Loucy (cell line): ENCODE results near the gene WDR54.

Experiments
- H2AFZ ChIP-seq: fragments of 200-600 bp; sonication (generic); 2 replicates; pipeline ENCODE4 v1.6.0; 2016; ENCODE audit warnings: antibody characterized with exemption, mild to moderate bottlenecking, low read length, moderate library complexity
- H3F3A ChIP-seq: fragments of 200-600 bp; 2 replicates; pipeline ENCODE4 v1.6.0; 2016; ENCODE audit warnings: antibody characterized with exemption, low read depth, mild to moderate bottlenecking
- H3K27me3 ChIP-seq: fragments of 200-600 bp; sonication (generic); 2 replicates; pipeline ENCODE4 v1.6.1; 2014; ENCODE audit warnings: low read length, mild to moderate bottlenecking; ENCODE audit not compliant: insufficient read depth, poor library complexity, severe bottlenecking
- H3K36me3 ChIP-seq: fragments of 200-600 bp; sonication (generic); 2 replicates; pipeline ENCODE4 v1.6.1; 2016; ENCODE audit warnings: low read length; ENCODE audit not compliant: insufficient read depth
- H3K4me1 ChIP-seq: fragments of 200-600 bp; sonication (generic); 2 replicates; pipeline ENCODE4 v1.5.1; 2014; ENCODE audit warnings: low read length, mild to moderate bottlenecking; ENCODE audit not compliant: insufficient read depth, poor library complexity, severe bottlenecking
- H3K4me2 ChIP-seq: fragments of 200-600 bp; sonication (generic); 2 replicates; pipeline ENCODE4 v1.6.0; 2014; ENCODE audit warnings: antibody characterized with exemption, low read length, low read depth, mild to moderate bottlenecking; ENCODE audit not compliant: poor library complexity, severe bottlenecking
- H3K4me3 ChIP-seq: fragments of 200-600 bp; sonication (generic); 2 replicates; pipeline ENCODE4 v1.5.1; 2014; ENCODE audit warnings: low read length, mild to moderate bottlenecking, mixed read lengths; ENCODE audit not compliant: poor library complexity, severe bottlenecking
- H3K79me2 ChIP-seq: fragments of 200-600 bp; sonication (generic); 2 replicates; pipeline ENCODE4 v1.6.1; 2014; ENCODE audit warnings: low read length; ENCODE audit not compliant: insufficient read depth
- H3K9ac ChIP-seq: fragments of 200-600 bp; sonication (generic); 2 replicates; pipeline ENCODE4 v1.6.0; 2014; ENCODE audit warnings: mild to moderate bottlenecking, low read depth, low read length, moderate library complexity; ENCODE audit not compliant: poor library complexity, severe bottlenecking
- H3K9me2 ChIP-seq: fragments of 200-600 bp; sonication (generic); replicated peaks from 2 replicates; pipeline ENCODE4 v1.6.1; 2016; ENCODE audit warnings: low read depth, low read length, mixed read lengths
- H3K9me3 ChIP-seq: fragments of 200-600 bp; sonication (generic); 2 replicates; pipeline ENCODE4 v1.6.1; 2014; ENCODE audit warnings: mild to moderate bottlenecking, antibody characterized with exemption, low read length, low read depth; ENCODE audit not compliant: insufficient read depth
- H4K20me1 ChIP-seq: fragments of 200-600 bp; sonication (generic); 2 replicates; pipeline ENCODE4 v1.6.0; 2014; ENCODE audit warnings: antibody characterized with exemption, low read length, mild to moderate bottlenecking; ENCODE audit not compliant: insufficient read depth, poor library complexity, severe bottlenecking
- CTCF ChIP-seq: fragments of 200-600 bp; sonication (generic); conservative IDR thresholded peaks from 2 replicates; pipeline ENCODE4 v1.5.1; 2014; ENCODE audit warnings: mild to moderate bottlenecking, antibody characterized with exemption, low read length
- EZH2phosphoT487 ChIP-seq: fragments of 200-600 bp; IDR thresholded peaks from 2 replicates; pipeline ENCODE4 v1.6.1; 2018; ENCODE audit warnings: antibody characterized with exemption, mild to moderate bottlenecking, moderate library complexity, borderline replicate concordance

WDR54 gene

GRCh38 chr2:74383254-74383653 is 38.3 kb upstream of the WDR54 start:
- H3K79me2 ChIP-seq: peaks cover 51% of the 10 kb centered on the region; the same call in 1 of the 2 replicates
- no peak overlapping the region for H2AFZ ChIP-seq
- peaks cover 36% of the 10 kb centered on the region for H3K4me1 ChIP-seq
- no peak overlapping the region for H3K4me3 ChIP-seq
- H3F3A ChIP-seq: no peaks in the 10 kb centered on the region
- H4K20me1 ChIP-seq: peaks cover 12% of the 10 kb centered on the region
- no peak overlapping the region for H3K9ac ChIP-seq
- no peaks in the 10 kb centered on the region; the same call in 1 of the 2 replicates for H3K36me3 ChIP-seq
- no peaks in the 10 kb centered on the region for H3K9me2 ChIP-seq
- no peaks in the 10 kb centered on the region for H3K9me3 ChIP-seq
- H3K27me3 ChIP-seq: no peaks in the 10 kb centered on the region
- no peak overlapping the region for H3K4me2 ChIP-seq
- TF ChIP-seq EZH2phosphoT487 (no peak), CTCF (no peak)

GRCh38 chr2:74384051-74384450 is 37.5 kb upstream of the WDR54 start:
- Histone ChIP-seq H3K9me3 (no peaks in the 10 kb centered on the region), H3K9ac (no peak overlapping the region), H4K20me1 (peaks cover 12% of the 10 kb centered on the region), H2AFZ (no peak overlapping the region), H3K4me1 (peaks cover 35% of the 10 kb centered on the region), H3K79me2 (peaks cover 52% of the 10 kb centered on the region; the same call in 1 of the 2 replicates), H3K36me3 (no peaks in the 10 kb centered on the region; the same call in 1 of the 2 replicates), H3F3A (no peaks in the 10 kb centered on the region), H3K4me2 (no peak overlapping the region), H3K9me2 (no peaks in the 10 kb centered on the region), H3K4me3 (no peak overlapping the region), H3K27me3 (no peaks in the 10 kb centered on the region)
- TF ChIP-seq EZH2phosphoT487: no peak
- TF ChIP-seq CTCF: no peak

- no peaks in the 10 kb centered on the region for H3K9me2 ChIP-seq
- no peak overlapping the region for H3K9ac ChIP-seq
- no peaks in the 10 kb centered on the region; the same call in 1 of the 2 replicates for H3K36me3 ChIP-seq
- peaks cover 36% of the 10 kb centered on the region for H3K4me1 ChIP-seq
- no peaks in the 10 kb centered on the region for H3K27me3 ChIP-seq
- H2AFZ ChIP-seq: no peak overlapping the region
- no peak overlapping the region for H3K4me2 ChIP-seq
- TF ChIP-seq EZH2phosphoT487 (no peak), CTCF (no peak)
- no peaks in the 10 kb centered on the region for H3K9me3 ChIP-seq
- peaks cover 53% of the 10 kb centered on the region for H3K79me2 ChIP-seq
- no peaks in the 10 kb centered on the region for H3F3A ChIP-seq
- no peak overlapping the region for H3K4me3 ChIP-seq
- H4K20me1 ChIP-seq: peaks cover 16% of the 10 kb centered on the region
Observed at GRCh38 chr2:74385396-74385795, 36.1 kb upstream of the WDR54 start.
